H9 (cell line): Measurements from ENCODE around the gene NID1. TPM values are rescaled to one million over a fixed set of nuclear protein-coding genes. Genes with fewer than 3 reads are reported as not detected.

Experiments used
- DNase-seq: peaks from one replicate; pipeline ENCODE4 v3.0.0-alpha.2; 2017
- H2AFZ ChIP-seq: one replicate; pipeline ENCODE4 v1.6.1; 2013; ENCODE audit warnings: mild to moderate bottlenecking, low read length, control low read depth, moderate library complexity
- H2AK5ac ChIP-seq: 2 replicates; pipeline ENCODE4 v1.6.1; 2013; ENCODE audit warnings: low read length, control low read depth, mixed read lengths; ENCODE audit not compliant: insufficient read length
- H2BK120ac ChIP-seq: one replicate; pipeline ENCODE4 v1.6.1; 2013; ENCODE audit warnings: low read depth, mild to moderate bottlenecking, low read length, control low read depth, inconsistent platforms; ENCODE audit not compliant: poor library complexity, severe bottlenecking
- H2BK12ac ChIP-seq: 2 replicates; pipeline ENCODE4 v1.6.1; 2013; ENCODE audit warnings: low read length, control low read depth, mixed read lengths, low read depth; ENCODE audit not compliant: insufficient read length
- H2BK15ac ChIP-seq: 2 replicates; pipeline ENCODE4 v1.6.1; 2013; ENCODE audit warnings: low read depth, low read length, control low read depth
- H2BK20ac ChIP-seq: one replicate; pipeline ENCODE4 v1.6.1; 2013; ENCODE audit warnings: low read depth, mild to moderate bottlenecking, low read length, control low read depth, inconsistent platforms; ENCODE audit not compliant: poor library complexity, severe bottlenecking
- H2BK5ac ChIP-seq: 2 replicates; pipeline ENCODE4 v1.6.1; 2013; ENCODE audit warnings: low read length, control low read depth, mixed read lengths; ENCODE audit not compliant: insufficient read length
- H3K14ac ChIP-seq: 2 replicates; pipeline ENCODE4 v1.6.1; 2013; ENCODE audit warnings: low read length, control low read depth; ENCODE audit not compliant: insufficient read depth
- H3K18ac ChIP-seq: 2 replicates; pipeline ENCODE4 v1.6.1; 2013; ENCODE audit warnings: low read depth, mild to moderate bottlenecking, mixed read lengths, low read length, control low read depth; ENCODE audit not compliant: insufficient read length
- H3K23ac ChIP-seq: 2 replicates; pipeline ENCODE4 v1.6.1; 2013; ENCODE audit warnings: low read length, control low read depth, mixed read lengths, low read depth; ENCODE audit not compliant: insufficient read length
- H3K23me2 ChIP-seq: 2 replicates; pipeline ENCODE4 v1.6.1; 2013; ENCODE audit warnings: low read depth, mild to moderate bottlenecking, mixed read lengths, low read length, control low read depth; ENCODE audit not compliant: insufficient read length, poor library complexity, severe bottlenecking
- H3K27ac ChIP-seq: 2 replicates; pipeline ENCODE4 v1.5.1; 2013; ENCODE audit warnings: low read length, control low read depth, mixed read lengths, low read depth; ENCODE audit not compliant: insufficient read length
- H3K27me3 ChIP-seq: 2 replicates; pipeline ENCODE4 v1.6.1; 2013; ENCODE audit warnings: low read length, control low read depth, inconsistent platforms; ENCODE audit not compliant: insufficient read depth
- H3K4ac ChIP-seq: 2 replicates; pipeline ENCODE4 v1.6.1; 2013; ENCODE audit warnings: low read depth, mild to moderate bottlenecking, control low read depth, inconsistent platforms, low read length, moderate library complexity
- H3K4me1 ChIP-seq: 2 replicates; pipeline ENCODE4 v1.6.1; 2013; ENCODE audit warnings: low read length, control low read depth, inconsistent platforms; ENCODE audit not compliant: insufficient read depth
- H3K4me2 ChIP-seq: 2 replicates; pipeline ENCODE4 v1.6.1; 2013; ENCODE audit warnings: low read length, control low read depth, mixed read lengths; ENCODE audit not compliant: insufficient read length, insufficient read depth
- H3K56ac ChIP-seq: 2 replicates; pipeline ENCODE4 v1.6.1; 2013; ENCODE audit warnings: low read depth, mild to moderate bottlenecking, mixed read lengths, low read length, control low read depth; ENCODE audit not compliant: insufficient read length
- H3K79me1 ChIP-seq: 2 replicates; pipeline ENCODE4 v1.6.1; 2013; ENCODE audit warnings: low read depth, mild to moderate bottlenecking, moderate library complexity, low read length, control low read depth, inconsistent platforms; ENCODE audit not compliant: insufficient read depth, poor library complexity, severe bottlenecking
- H3K79me2 ChIP-seq: 2 replicates; pipeline ENCODE4 v1.6.1; 2013; ENCODE audit warnings: low read length, control low read depth, inconsistent platforms; ENCODE audit not compliant: insufficient read depth
- H3K9ac ChIP-seq: 2 replicates; pipeline ENCODE4 v1.6.1; 2013; ENCODE audit warnings: low read length, control low read depth, mixed read lengths; ENCODE audit not compliant: insufficient read length; ENCODE audit errors: extremely low read depth
- H3K9me3 ChIP-seq: one replicate; pipeline ENCODE4 v1.6.1; 2013; ENCODE audit warnings: low read depth, low read length, inconsistent platforms; ENCODE audit not compliant: control insufficient read depth
- H3T11ph ChIP-seq: one replicate; pipeline ENCODE4 v1.6.1; 2013; ENCODE audit warnings: mild to moderate bottlenecking, low read length, control low read depth, inconsistent platforms
- H4K20me1 ChIP-seq: one replicate; pipeline ENCODE4 v1.6.1; 2013; ENCODE audit not compliant: control insufficient read depth, insufficient read length, insufficient read depth
- H4K5ac ChIP-seq: 2 replicates; pipeline ENCODE4 v1.6.1; 2013; ENCODE audit warnings: low read depth, mild to moderate bottlenecking, mixed read lengths, low read length, control low read depth; ENCODE audit not compliant: insufficient read length
- H4K8ac ChIP-seq: replicated peaks from 2 replicates; pipeline ENCODE4 v1.6.1; 2013; ENCODE audit warnings: low read length, control low read depth, mixed read lengths, low read depth; ENCODE audit not compliant: insufficient read length
- H4K91ac ChIP-seq: 2 replicates; pipeline ENCODE4 v1.6.1; 2013; ENCODE audit warnings: low read depth, mild to moderate bottlenecking, moderate library complexity, mixed read lengths, low read length, control low read depth; ENCODE audit not compliant: insufficient read length
- H3K27ac Mint-ChIP-seq, 3 experiments: 2 replicates in 2 of 3; 3 replicates in 1 of 3; pipeline ENCODE4 v1.8.0; 2020 to 2021; ENCODE audit warnings: mixed read lengths in 3 of 3, mild to moderate bottlenecking in 1 of 3, moderate library complexity in 1 of 3
- H3K27me3 Mint-ChIP-seq: 2 replicates; pipeline ENCODE4 v1.8.0; 2021; ENCODE audit warnings: low read depth, mild to moderate bottlenecking, moderate library complexity, mixed read lengths
- H3K36me3 Mint-ChIP-seq, 3 experiments: 2 replicates in 2 of 3; 3 replicates in 1 of 3; pipeline ENCODE4 v1.8.0; 2020 to 2021; ENCODE audit warnings: low read depth in 3 of 3, mixed read lengths in 3 of 3; ENCODE audit not compliant: insufficient read depth in 1 of 3
- H3K4me1 Mint-ChIP-seq, 2 experiments: 2 replicates each; pipeline ENCODE4 v1.8.0; 2020; ENCODE audit warnings: mixed read lengths in 2 of 2
- H3K4me3 Mint-ChIP-seq, 2 experiments: 2 replicates in 1 of 2; 3 replicates in 1 of 2; pipeline ENCODE4 v1.8.0; 2020 to 2021; ENCODE audit warnings: mild to moderate bottlenecking in 2 of 2, mixed read lengths in 2 of 2, moderate library complexity in 1 of 2
- H3K9me3 Mint-ChIP-seq, 2 experiments: 2 replicates in 1 of 2; 3 replicates in 1 of 2; pipeline ENCODE4 v1.8.0; 2020; ENCODE audit warnings: mild to moderate bottlenecking in 2 of 2, mixed read lengths in 2 of 2, moderate library complexity in 1 of 2
- CTCF ChIP-seq: fragments of 200-600 bp; sonication (generic); conservative IDR thresholded peaks from 3 replicates; pipeline ENCODE4 v1.8.0; 2021; ENCODE audit warnings: antibody characterized with exemption, mild to moderate bottlenecking
- WGBS: extraction: QIAGEN DNeasy Blood & Tissue Kit; methylation state at CpG from one replicate; pipeline ENCODE4 v1.1.7; 2013; ENCODE audit warnings: missing lambda C conversion rate, low lambda C conversion rate, mixed read lengths; ENCODE audit not compliant: insufficient read length; ENCODE audit errors: extremely low coverage; 5-methylcytosine and 5-hydroxymethylcytosine counted together
- total RNA-seq: library from RNA; stranded (reverse); gene quantifications from 2 replicates; pipeline ENCODE4 v1.2.1, GENCODE V29; 2021

Gene NID1
- total RNA-seq, 1 experiment from 2014 or later: 28.5 TPM

GRCh38 chr1:236072001-236072400 is 7.1 kb upstream of the NID1 start:
- DNase-seq: no peak
- Histone ChIP-seq H2BK120ac (no peak overlapping the region), H3K79me2 (no peaks in the 10 kb centered on the region), H4K8ac (no peak overlapping the region), H2BK5ac (no peak overlapping the region), H4K91ac (no peak overlapping the region), H2AFZ (no peak overlapping the region), H3K79me1 (no peaks in the 10 kb centered on the region), H2BK20ac (no peak overlapping the region), H3K4me1 (no peaks in the 10 kb centered on the region), H2AK5ac (no peak overlapping the region), H2BK12ac (no peak overlapping the region), H3K56ac (no peak overlapping the region), H2BK15ac (no peak overlapping the region), H3K4ac (no peak overlapping the region), H3K4me2 (no peak overlapping the region), H3K23me2 (no peaks in the 10 kb centered on the region), H3K23ac (no peak overlapping the region), H3K27ac (no peak overlapping the region), H3K14ac (no peak overlapping the region), H4K20me1 (no peaks in the 10 kb centered on the region), H3K9me3 (no peaks in the 10 kb centered on the region), H3K27me3 (no peaks in the 10 kb centered on the region), H3T11ph (no peak overlapping the region), H4K5ac (no peak overlapping the region), H3K18ac (no peak overlapping the region), H3K9ac (no peak overlapping the region)
- H3K36me3 Mint-ChIP-seq: peaks cover 0 to 3% (median 0%) of the 10 kb centered on the region in 3 experiments; a peak in 1 of 7 replicates
- peaks cover 0 to 1% of the 10 kb centered on the region in 2 experiments; a peak in 2 of 4 replicates for H3K4me1 Mint-ChIP-seq
- peaks cover 6 to 9% of the 10 kb centered on the region in 2 experiments; a peak in 4 of 5 replicates for H3K9me3 Mint-ChIP-seq
- H3K27me3 Mint-ChIP-seq: peaks cover 12% of the 10 kb centered on the region
- no peak overlapping the region for H3K4me3 Mint-ChIP-seq
- no CpG with 5 or more reads among the region's 5 CpGs for WGBS
- TF ChIP-seq CTCF: no peak
- H3K27ac Mint-ChIP-seq: no peak overlapping the region
